GM12801 (cell line): ENCODE results near the gene B4GALNT1.

Experiments
- TF ChIP-seq, protein P1 (sequence below): IDR thresholded peaks from one replicate; pipeline ENCODE4 v1.5.1; 2011; ENCODE audit warnings: control low read depth; ENCODE audit not compliant: insufficient read length; ENCODE audit errors: extremely low read depth

B4GALNT1 gene

DNA sequence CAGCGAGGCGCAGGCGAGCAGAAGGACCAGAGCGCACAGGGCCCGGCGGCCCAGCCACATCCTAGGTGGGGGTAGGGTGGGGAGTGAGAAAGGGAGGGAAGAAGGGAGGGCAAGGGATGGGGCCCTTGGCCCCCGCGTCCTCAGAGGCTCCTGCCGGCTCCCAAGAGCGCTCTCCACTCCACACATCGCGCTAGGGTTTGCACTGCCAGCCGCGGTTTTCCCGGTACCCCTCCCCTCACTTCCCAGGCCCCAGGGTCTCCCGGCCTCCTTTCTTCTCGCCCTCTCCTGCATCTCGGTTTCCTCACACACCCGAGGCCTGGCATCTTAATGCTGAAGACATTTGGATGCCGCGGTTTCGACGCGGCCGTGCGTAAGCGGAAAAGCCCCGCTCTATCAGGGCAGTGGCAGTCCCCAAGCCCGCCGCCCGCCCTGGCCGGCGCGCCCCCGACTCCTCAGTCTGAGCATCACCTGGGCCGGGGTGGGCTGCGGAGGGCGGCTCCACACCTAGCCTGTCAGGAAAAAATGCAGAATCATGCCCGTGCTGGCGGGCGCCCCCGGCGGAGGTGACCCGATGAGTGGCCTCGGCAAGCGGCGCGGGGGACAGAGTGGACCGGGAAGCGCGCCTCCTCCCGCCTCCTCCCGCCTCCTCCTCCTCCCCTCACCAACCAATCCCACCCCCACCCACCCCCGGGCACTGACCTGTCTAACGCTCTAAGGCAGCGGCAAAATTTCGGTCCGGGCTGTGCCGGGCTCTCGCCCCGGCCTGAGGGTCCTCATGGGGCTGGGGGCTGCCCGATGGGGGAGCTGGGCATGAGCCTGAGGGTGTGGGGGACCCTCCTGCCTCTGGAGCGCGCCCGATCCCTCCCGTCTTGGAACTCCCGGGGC is 686 bp downstream of the B4GALNT1 start:
- TF ChIP-seq, protein P1, sequence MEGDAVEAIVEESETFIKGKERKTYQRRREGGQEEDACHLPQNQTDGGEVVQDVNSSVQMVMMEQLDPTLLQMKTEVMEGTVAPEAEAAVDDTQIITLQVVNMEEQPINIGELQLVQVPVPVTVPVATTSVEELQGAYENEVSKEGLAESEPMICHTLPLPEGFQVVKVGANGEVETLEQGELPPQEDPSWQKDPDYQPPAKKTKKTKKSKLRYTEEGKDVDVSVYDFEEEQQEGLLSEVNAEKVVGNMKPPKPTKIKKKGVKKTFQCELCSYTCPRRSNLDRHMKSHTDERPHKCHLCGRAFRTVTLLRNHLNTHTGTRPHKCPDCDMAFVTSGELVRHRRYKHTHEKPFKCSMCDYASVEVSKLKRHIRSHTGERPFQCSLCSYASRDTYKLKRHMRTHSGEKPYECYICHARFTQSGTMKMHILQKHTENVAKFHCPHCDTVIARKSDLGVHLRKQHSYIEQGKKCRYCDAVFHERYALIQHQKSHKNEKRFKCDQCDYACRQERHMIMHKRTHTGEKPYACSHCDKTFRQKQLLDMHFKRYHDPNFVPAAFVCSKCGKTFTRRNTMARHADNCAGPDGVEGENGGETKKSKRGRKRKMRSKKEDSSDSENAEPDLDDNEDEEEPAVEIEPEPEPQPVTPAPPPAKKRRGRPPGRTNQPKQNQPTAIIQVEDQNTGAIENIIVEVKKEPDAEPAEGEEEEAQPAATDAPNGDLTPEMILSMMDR: no peak

DNA sequence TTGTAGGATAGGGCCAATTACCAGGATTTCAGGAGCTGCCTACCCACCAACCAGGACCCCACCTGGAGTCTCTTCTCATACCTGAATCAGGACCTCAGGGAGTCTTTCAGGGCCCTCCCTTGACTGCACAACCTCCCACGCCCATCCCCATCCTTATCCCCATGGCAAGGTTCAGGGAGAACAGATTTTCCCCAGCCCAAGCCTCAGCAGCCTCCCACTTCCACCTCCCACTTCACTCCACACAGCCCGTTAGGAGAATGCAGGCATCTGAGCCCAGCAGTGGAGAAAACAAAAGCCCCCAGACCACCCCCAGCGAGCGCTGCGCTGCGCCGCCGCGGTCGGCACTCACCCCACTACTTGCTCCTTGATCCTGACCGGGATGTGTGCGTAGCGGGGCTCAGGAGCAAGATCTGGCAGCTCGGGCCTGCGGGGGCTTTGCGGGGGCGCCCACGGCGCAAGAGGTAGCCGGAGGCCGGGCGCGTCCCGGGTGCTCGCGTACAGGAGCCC is 1.4 kb downstream of the B4GALNT1 start:
- TF ChIP-seq, protein P1: no peak

DNA sequence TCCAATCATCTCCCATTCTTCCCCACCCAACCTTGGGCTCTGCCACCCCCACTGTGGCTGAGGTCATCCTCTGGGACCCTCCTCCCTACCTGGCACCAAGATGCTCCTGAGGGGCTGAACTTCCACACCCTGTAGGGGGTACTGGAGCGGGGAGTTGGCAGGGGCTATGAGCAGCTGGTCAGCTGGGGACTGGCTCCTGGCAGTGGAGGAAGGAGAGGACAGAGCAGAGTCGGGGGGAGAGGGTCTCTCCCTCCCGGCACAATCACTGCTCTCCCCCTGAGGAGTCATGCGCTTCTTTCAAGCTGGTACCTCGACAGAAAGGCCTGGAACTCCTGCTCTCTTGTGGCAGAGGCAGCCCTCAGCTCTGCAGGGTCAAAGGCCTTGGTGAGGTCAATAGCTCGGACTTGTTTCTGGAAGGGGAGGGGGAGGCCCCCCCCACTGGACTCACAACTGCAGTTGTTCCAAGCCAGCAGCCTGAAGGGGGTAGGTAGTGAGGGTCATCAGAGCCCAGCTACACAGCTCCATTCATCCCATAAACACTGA is 2.0 kb downstream of the B4GALNT1 start:
- TF ChIP-seq, protein P1: no peak

DNA sequence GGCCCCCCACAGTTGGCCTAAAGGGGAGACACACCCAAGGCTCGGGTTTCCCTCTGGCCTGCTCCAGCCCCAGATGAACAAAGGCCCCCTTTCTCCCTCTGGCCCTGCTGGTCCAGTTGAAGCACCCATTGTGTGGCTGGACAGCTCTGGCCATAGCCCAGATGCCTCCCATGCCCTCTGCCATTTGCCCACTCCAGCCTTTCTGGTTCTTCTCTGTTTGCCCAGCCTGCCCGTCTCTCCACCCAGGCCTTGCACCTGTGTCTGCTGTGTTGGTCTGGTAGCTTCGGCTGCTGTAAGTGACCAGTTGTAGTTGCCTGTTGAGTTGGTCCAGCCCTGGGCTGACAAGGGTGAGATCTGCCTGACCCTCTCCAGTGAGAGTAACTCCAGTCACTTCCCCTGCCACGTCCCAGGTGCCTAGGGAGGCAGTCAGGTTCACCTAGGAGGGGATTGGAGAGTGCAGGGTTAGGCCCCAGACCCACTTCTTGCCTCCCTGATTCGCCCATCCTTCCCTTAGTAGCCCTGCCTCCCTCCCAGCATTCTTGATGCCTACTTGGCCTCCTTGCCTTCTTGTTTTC is 3.0 kb downstream of the B4GALNT1 start:
- TF ChIP-seq, protein P1: no peak

DNA sequence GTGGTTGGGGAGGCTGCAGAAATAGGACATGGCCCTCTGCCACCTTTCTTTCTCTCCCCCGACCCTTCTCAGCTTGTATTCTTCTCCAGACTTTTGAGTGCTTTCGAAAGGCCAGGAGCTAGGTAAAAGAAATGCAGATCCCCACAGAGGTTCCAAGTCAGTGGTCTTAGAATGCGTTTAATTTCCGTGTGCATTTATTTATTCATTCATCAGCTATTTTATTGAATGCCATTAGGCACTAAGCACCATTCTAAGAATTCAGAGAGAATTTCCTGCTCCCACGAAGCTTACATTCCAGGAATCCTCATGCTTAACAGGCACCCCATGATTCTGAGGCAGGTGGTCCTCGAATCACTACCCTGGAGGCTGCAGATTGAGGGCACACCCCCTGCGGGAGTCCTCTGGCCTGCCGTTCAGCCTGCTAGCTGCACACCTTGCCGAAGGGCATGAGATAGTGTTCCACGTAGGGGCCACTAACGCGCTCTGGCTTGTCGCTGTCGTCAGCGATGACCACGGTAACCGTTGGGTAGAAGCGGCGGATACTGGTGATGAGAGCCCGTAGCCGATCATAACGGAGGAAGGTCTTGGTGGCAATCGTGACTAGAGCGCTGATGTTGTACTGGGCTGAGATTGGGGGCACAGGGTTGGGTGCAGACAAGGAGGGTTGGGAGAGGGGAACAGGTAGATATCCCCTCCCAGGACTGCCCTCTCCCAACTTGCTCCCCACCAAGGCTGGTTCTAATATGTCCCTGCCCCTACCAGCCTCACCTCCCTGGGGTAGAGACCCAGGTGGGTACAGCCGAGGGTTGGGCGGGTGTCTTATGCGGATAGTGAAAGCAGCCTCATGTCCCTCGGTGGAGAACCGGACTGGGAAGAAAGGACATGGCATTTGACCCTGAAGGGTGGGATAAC is 4.5 kb downstream of the B4GALNT1 start:
- TF ChIP-seq, protein P1: no peak

DNA sequence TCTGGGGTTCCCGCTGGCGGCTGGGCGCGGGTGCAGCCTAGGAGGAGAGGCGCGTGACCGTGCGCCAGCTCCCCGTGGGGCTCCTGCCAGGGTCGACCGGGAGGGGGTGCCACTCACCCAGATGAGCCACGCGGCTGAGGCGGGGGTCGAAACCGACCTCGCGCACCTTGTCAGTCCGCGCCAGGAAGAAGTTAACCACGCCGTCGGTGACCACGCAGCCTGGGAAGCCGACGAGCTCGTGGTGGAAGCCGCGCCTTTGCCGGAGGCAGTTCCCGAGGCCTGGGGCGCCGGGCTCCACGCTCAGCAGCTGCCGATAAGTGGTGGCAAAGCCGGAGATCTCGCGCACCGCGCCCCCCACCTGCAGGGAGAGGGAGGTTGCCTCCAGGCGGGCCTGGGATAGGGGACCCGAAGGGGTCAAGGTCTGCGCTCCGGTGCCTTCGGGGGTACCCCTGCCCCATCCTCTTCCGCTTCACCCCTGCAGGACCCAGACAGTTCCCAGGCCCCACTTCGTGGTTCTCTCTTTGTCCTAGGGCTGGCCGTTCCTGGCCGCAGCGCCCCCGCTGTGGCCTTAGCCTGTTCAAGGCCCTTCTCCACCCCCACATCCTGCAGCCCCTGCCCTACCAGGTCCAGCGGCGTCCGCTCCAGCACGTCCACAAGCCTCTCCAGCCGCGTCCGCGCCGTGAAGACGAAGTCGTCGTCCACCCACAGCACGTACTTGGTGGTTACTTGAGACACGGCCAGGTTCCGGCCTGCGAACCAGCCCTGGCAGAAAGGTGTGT is 5.3 kb downstream of the B4GALNT1 start:
- TF ChIP-seq, protein P1: no peak
